ENCODE results near the gene TBCK.

DNA sequence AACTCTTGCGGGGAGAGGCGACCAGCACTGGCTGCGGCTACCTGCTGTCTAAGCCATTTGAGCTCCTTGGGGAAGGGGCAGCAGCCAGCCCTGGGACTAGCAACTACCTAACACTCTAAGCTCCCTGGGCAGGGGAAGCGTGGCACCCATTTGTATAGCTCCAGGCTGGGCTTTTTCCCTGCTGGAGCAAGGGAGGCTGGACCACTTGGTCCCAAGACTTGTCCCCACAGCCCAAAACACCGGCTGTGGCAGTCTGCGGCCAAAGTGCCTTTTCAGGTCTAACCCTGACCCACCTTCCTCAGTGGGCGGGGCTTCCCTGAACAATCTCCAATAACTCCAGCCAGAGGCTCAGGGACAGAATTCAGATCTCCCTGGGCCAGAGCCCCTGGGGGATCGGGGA, 232.9 kb downstream of the TBCK start:
- no peak for TF ChIP-seq POLR2AphosphoS5 (IDR thresholded peaks at IDR 0.05; ENCODE audit: low read depth, low read length)
- TF ChIP-seq, protein P1, sequence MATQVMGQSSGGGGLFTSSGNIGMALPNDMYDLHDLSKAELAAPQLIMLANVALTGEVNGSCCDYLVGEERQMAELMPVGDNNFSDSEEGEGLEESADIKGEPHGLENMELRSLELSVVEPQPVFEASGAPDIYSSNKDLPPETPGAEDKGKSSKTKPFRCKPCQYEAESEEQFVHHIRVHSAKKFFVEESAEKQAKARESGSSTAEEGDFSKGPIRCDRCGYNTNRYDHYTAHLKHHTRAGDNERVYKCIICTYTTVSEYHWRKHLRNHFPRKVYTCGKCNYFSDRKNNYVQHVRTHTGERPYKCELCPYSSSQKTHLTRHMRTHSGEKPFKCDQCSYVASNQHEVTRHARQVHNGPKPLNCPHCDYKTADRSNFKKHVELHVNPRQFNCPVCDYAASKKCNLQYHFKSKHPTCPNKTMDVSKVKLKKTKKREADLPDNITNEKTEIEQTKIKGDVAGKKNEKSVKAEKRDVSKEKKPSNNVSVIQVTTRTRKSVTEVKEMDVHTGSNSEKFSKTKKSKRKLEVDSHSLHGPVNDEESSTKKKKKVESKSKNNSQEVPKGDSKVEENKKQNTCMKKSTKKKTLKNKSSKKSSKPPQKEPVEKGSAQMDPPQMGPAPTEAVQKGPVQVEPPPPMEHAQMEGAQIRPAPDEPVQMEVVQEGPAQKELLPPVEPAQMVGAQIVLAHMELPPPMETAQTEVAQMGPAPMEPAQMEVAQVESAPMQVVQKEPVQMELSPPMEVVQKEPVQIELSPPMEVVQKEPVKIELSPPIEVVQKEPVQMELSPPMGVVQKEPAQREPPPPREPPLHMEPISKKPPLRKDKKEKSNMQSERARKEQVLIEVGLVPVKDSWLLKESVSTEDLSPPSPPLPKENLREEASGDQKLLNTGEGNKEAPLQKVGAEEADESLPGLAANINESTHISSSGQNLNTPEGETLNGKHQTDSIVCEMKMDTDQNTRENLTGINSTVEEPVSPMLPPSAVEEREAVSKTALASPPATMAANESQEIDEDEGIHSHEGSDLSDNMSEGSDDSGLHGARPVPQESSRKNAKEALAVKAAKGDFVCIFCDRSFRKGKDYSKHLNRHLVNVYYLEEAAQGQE (IDR thresholded peaks at IDR 0.05; ENCODE audit: insufficient read depth in 1 of 2, low read depth in 2 of 2, low read length in 2 of 2): no peak
